WTC11 (cell line): ENCODE results near the gene EAF1. TPM values are rescaled to one million over a fixed set of nuclear protein-coding genes. Genes with fewer than 3 reads are reported as not detected.

Source experiments
- ATAC-seq: fragments of 200-7000 bp; cut with Tn5 transposase; 2 replicates; pipeline ENCODE4 v1.10.0; 2021; ENCODE audit warnings: mild to moderate bottlenecking, moderate library complexity
- Bru-seq: library from RNA; stranded (reverse); fragments of 400-500 nt; gene quantifications from one replicate; lab custom pipeline; 2021; lab: Mats Ljungman, UMichigan
- CTCF ChIA-PET: fragments of 300-600 bp; sonication (Branson Sonifier 250); formaldehyde crosslinking; loops from one replicate; lab custom pipeline; 2021; ENCODE audit warnings: antibody characterized with exemption; lab: Charles Lee
- POLR2A ChIA-PET: fragments of 350-600 bp; sonication (Branson Sonifier 250); formaldehyde crosslinking; loops from one replicate; lab custom pipeline; 2021; ENCODE audit warnings: antibody characterized with exemption; lab: Charles Lee
- DNase-seq: peaks from one replicate; pipeline ENCODE4 v3.0.0; 2021; ENCODE audit warnings: low spot score
- H3K27ac Mint-ChIP-seq: 2 replicates; pipeline ENCODE4 v1.8.0; 2021; ENCODE audit warnings: mixed read lengths
- H3K27me3 Mint-ChIP-seq: 2 replicates; pipeline ENCODE4 v1.8.0; 2021; ENCODE audit warnings: low read depth, mild to moderate bottlenecking, moderate library complexity, mixed read lengths
- H3K36me3 Mint-ChIP-seq: 2 replicates; pipeline ENCODE4 v1.8.0; 2021; ENCODE audit warnings: mixed read lengths
- H3K4me1 Mint-ChIP-seq: 2 replicates; pipeline ENCODE4 v1.8.0; 2022; ENCODE audit warnings: mixed read lengths
- H3K4me3 Mint-ChIP-seq: 2 replicates; pipeline ENCODE4 v1.8.0; 2021; ENCODE audit warnings: mild to moderate bottlenecking, moderate library complexity, mixed read lengths
- H3K9me3 Mint-ChIP-seq: 2 replicates; pipeline ENCODE4 v1.8.0; 2021; ENCODE audit warnings: mixed read lengths
- CREB1 ChIP-seq: sonication (generic); formaldehyde crosslinking; IDR thresholded peaks from 2 replicates; pipeline ENCODE4 v1.8.0; 2023; ENCODE audit warnings: mild to moderate bottlenecking, missing genetic modification reagents
- CREM ChIP-seq: sonication (generic); formaldehyde crosslinking; IDR thresholded peaks from 2 replicates; pipeline ENCODE4 v1.8.1; 2022; ENCODE audit warnings: mild to moderate bottlenecking, missing genetic modification reagents, moderate library complexity
- CTCF ChIP-seq: fragments of 200-600 bp; IDR thresholded peaks from 2 replicates; pipeline ENCODE4 v1.8.0; 2022; ENCODE audit warnings: antibody characterized with exemption
- E2F1 ChIP-seq: sonication (generic); formaldehyde crosslinking; IDR thresholded peaks from 2 replicates; pipeline ENCODE4 v1.8.0; 2022; ENCODE audit warnings: mild to moderate bottlenecking, missing genetic modification reagents
- FOXK1 ChIP-seq: sonication (generic); formaldehyde crosslinking; IDR thresholded peaks from 2 replicates; pipeline ENCODE4 v1.8.0; 2022; ENCODE audit warnings: mild to moderate bottlenecking, moderate library complexity, missing genetic modification reagents
- FOXP1 ChIP-seq: sonication (generic); formaldehyde crosslinking; IDR thresholded peaks from 2 replicates; pipeline ENCODE4 v1.8.0; 2022; ENCODE audit warnings: missing genetic modification reagents, mild to moderate bottlenecking, moderate library complexity, borderline replicate concordance
- FOXP4 ChIP-seq: sonication (generic); formaldehyde crosslinking; IDR thresholded peaks from 2 replicates; pipeline ENCODE4 v1.8.0; 2022; ENCODE audit warnings: mild to moderate bottlenecking, missing genetic modification reagents
- GABPB1 ChIP-seq: sonication (generic); formaldehyde crosslinking; IDR thresholded peaks from 2 replicates; pipeline ENCODE4 v1.8.1; 2023; ENCODE audit warnings: mild to moderate bottlenecking, missing genetic modification reagents
- HMGA2 ChIP-seq: fragments of 250-450 bp; sonication (Bioruptor Pico); IDR thresholded peaks from 2 replicates; pipeline ENCODE4 v1.4.0; 2021; ENCODE audit warnings: mild to moderate bottlenecking, moderate library complexity
- HMGXB4 ChIP-seq: sonication (generic); formaldehyde crosslinking; IDR thresholded peaks from 2 replicates; pipeline ENCODE4 v1.8.1; 2023; ENCODE audit warnings: mild to moderate bottlenecking, moderate library complexity, missing genetic modification reagents
- IRF1 ChIP-seq: sonication (generic); formaldehyde crosslinking; IDR thresholded peaks from 2 replicates; pipeline ENCODE4 v1.8.0; 2023; ENCODE audit warnings: missing genetic modification reagents
- JUN ChIP-seq: sonication (generic); formaldehyde crosslinking; IDR thresholded peaks from 2 replicates; pipeline ENCODE4 v1.8.0; 2023; ENCODE audit warnings: mild to moderate bottlenecking, missing genetic modification reagents
- KAT7 ChIP-seq: sonication (generic); formaldehyde crosslinking; IDR thresholded peaks from 2 replicates; pipeline ENCODE4 v1.8.1; 2023; ENCODE audit warnings: missing genetic modification reagents, mild to moderate bottlenecking, borderline replicate concordance
- MAX ChIP-seq: sonication (generic); formaldehyde crosslinking; IDR thresholded peaks from 2 replicates; pipeline ENCODE4 v1.8.0; 2022; ENCODE audit warnings: mild to moderate bottlenecking, missing genetic modification reagents
- NR2C2 ChIP-seq: sonication (generic); formaldehyde crosslinking; IDR thresholded peaks from 2 replicates; pipeline ENCODE4 v1.8.0; 2022; ENCODE audit warnings: mild to moderate bottlenecking, missing genetic modification reagents
- RELA ChIP-seq: sonication (generic); formaldehyde crosslinking; IDR thresholded peaks from 2 replicates; pipeline ENCODE4 v1.8.1; 2022; ENCODE audit warnings: missing genetic modification reagents, mild to moderate bottlenecking, borderline replicate concordance
- SP1 ChIP-seq: sonication (generic); formaldehyde crosslinking; conservative IDR thresholded peaks from 2 replicates; pipeline ENCODE4 v1.8.1; 2022; ENCODE audit warnings: missing genetic modification reagents
- TEAD1 ChIP-seq: sonication (generic); formaldehyde crosslinking; IDR thresholded peaks from 2 replicates; pipeline ENCODE4 v1.8.0; 2022; ENCODE audit warnings: mild to moderate bottlenecking, missing genetic modification reagents
- TEAD4 ChIP-seq: sonication (generic); formaldehyde crosslinking; IDR thresholded peaks from 2 replicates; pipeline ENCODE4 v1.8.0; 2022; ENCODE audit warnings: mild to moderate bottlenecking, missing genetic modification reagents
- ZNF121 ChIP-seq: sonication (generic); formaldehyde crosslinking; IDR thresholded peaks from 2 replicates; pipeline ENCODE4 v1.8.0; 2023; ENCODE audit warnings: missing genetic modification reagents
- ZNF423 ChIP-seq: fragments of 250-450 bp; sonication (Bioruptor Pico); IDR thresholded peaks from 2 replicates; pipeline ENCODE4 v2.1.2; 2022; ENCODE audit warnings: mild to moderate bottlenecking, moderate library complexity
- ZNF671 ChIP-seq: fragments of 250-450 bp; sonication (Bioruptor Pico); IDR thresholded peaks from 2 replicates; pipeline ENCODE4 v1.8.0; 2021; ENCODE audit warnings: mild to moderate bottlenecking
- long read RNA-seq, 3 experiments: library from RNA in 1 of 3; library from capped mRNA in 1 of 3; library from polyadenylated mRNA in 1 of 3; unstranded in 2 of 3; stranded (forward) in 1 of 3; transcript quantifications; one replicate each; pipeline ENCODE4 v2.0.0, GENCODE V29; 2021
- total RNA-seq: library from RNA; stranded (reverse); gene quantifications from 3 replicates; pipeline ENCODE4 v1.2.3, GENCODE V29; 2021

EAF1 gene
- total RNA-seq = 23.9 to 26.1 TPM (median 25.4 TPM) in 3 replicates
- percentile 93 among the genes with signal in this experiment for Bru-seq, nascent RNA
- long read RNA-seq, experiment 1, full-length matches to known transcripts = 69 of 106 reads
- long read RNA-seq, experiment 1, partial matches to known transcripts = 32 of 106 reads
- long read RNA-seq, experiment 1, other reads (novel, unspliced or antisense) = 5 of 106 reads
- long read RNA-seq, experiment 2, full-length matches to known transcripts = 11 of 27 reads
- long read RNA-seq, experiment 2, partial matches to known transcripts = 1 of 27 reads
- long read RNA-seq, experiment 2, other reads (novel, unspliced or antisense) = 15 of 27 reads
- long read RNA-seq, experiment 3, full-length matches to known transcripts = 2 of 3 reads
- long read RNA-seq, experiment 3, partial matches to known transcripts = 1 of 3 reads
- long read RNA-seq, experiment 3, other reads (novel, unspliced or antisense) = 0 of 3 reads

- no peaks in the 10 kb centered on the region for H3K27me3 Mint-ChIP-seq
- POLR2A ChIA-PET = no interaction called here
- no peaks in the 10 kb centered on the region for H3K9me3 Mint-ChIP-seq
- H3K36me3 Mint-ChIP-seq = peaks cover 39% of the 10 kb centered on the region
- H3K4me3 Mint-ChIP-seq = peak within 1 kb of the TSS; percentile 96
- CTCF ChIA-PET = interaction anchor here (1.0 to 1.2 kb wide), 3 partner anchors 100 to 225 kb away, joined by 3 read pairs; partner anchors contain the start of gene CAPN7
- peak within 1 kb of the TSS; percentile 91 for H3K27ac Mint-ChIP-seq
- DNase-seq = peak; percentile 74
- TF ChIP-seq GABPB1 = peak; percentile 81
- 0 out of 2 replicates have a peak, but pooled peaks have one; percentile 42 for TF ChIP-seq TEAD1
- TF ChIP-seq E2F1 (CRISPR knock-in tag) = no peak
- peak; percentile 3; the same call in 1 of the 2 replicates for TF ChIP-seq JUN
- TF ChIP-seq IRF1 (CRISPR knock-in tag) = 0 out of 2 replicates have a peak, but pooled peaks have one; percentile 39
- TF ChIP-seq CREM (CRISPR knock-in tag) = no peak
- 0 out of 2 replicates have a peak, but pooled peaks have one; percentile 45 for TF ChIP-seq CREB1 (CRISPR knock-in tag)
- TF ChIP-seq ZNF423 (CRISPR knock-in tag) = no peak
- TF ChIP-seq HMGXB4 (CRISPR knock-in tag) = 0 out of 2 replicates have a peak, but pooled peaks have one; percentile 25
- 0 out of 2 replicates have a peak, but pooled peaks have one; percentile 5 for TF ChIP-seq TEAD4 (CRISPR knock-in tag)
- TF ChIP-seq ZNF121 = no peak
- peak; percentile 65; the same call in 1 of the 2 replicates for TF ChIP-seq FOXP1 (CRISPR knock-in tag)
- 0 out of 2 replicates have a peak, but pooled peaks have one; percentile 45 for TF ChIP-seq FOXK1 (CRISPR knock-in tag)
- peak; percentile 65; the same call in 1 of the 2 replicates for TF ChIP-seq MAX
- no peak for TF ChIP-seq HMGA2 (CRISPR knock-in tag)
- TF ChIP-seq ZNF671 (CRISPR knock-in tag) = no peak
- peak; percentile 97 for TF ChIP-seq KAT7 (CRISPR knock-in tag)
- peaks cover 24% of the 10 kb centered on the region for H3K4me1 Mint-ChIP-seq
- peak; percentile 90 for ATAC-seq
Measured at GRCh38 chr3:15427182-15427880, at the start of gene EAF1, which contains the start of gene METTL6. TSS of gene EAF1 (plus strand) at chr3:15427598. CDS start at chr3:15427780, 182 bp downstream. TSS of gene METTL6 (minus strand) at chr3:15427544. CDS start at chr3:15426511, 1,033 bp downstream.

- Mint-ChIP-seq H3K36me3 (no peaks in the 10 kb centered on the region), H3K27me3 (peaks cover 2% of the 10 kb centered on the region; the same call in 1 of the 2 replicates), H3K4me3 (peak overlapping the region; percentile 47), H3K27ac (peak overlapping the region; percentile 57; the same call in 1 of the 2 replicates), H3K9me3 (no peaks in the 10 kb centered on the region), H3K4me1 (peaks cover 5% of the 10 kb centered on the region; the same call in 1 of the 2 replicates)
- ATAC-seq (peak; percentile 98), DNase-seq (peak; percentile 93)
- CTCF ChIA-PET = interaction anchor here (0.5 to 2.6 kb wide), 4 partner anchors 80 to 175 kb away, joined by 4 to 31 read pairs (median 10); no protein-coding TSS in a partner anchor
- POLR2A ChIA-PET = no interaction called here
- TF ChIP-seq FOXP4 (CRISPR knock-in tag) (no peak), SP1 (CRISPR knock-in tag) (peak; percentile 97), NR2C2 (CRISPR knock-in tag) (peak; percentile 98), CTCF (peak; percentile 68), RELA (CRISPR knock-in tag) (no peak)
Measured at GRCh38 chr3:15377961-15378791, 49.2 kb upstream of the EAF1 start.
